ENCODE data around the gene SMURF2.

The SMURF2 gene

DNA sequence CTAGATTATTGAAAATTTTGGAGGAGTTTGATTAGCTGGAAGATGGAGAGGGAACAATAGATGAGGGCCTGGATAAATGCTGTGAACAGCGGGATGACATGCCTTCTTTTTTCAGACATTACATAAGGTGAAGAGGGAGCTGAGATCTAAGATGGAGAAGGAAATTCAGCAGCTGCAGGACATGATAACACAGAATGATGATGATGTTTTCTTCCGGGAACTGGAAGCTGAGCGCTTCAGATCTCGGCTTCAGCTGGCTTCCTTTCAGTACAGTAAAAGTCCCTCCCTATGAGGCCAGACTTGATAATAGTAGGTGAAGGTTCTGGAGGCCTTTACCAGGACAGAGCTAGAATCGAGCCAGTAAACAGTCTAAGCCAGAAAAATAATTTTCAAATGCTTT lies 124.6 kb downstream of the SMURF2 start:
- TF ChIP-seq, protein P1, sequence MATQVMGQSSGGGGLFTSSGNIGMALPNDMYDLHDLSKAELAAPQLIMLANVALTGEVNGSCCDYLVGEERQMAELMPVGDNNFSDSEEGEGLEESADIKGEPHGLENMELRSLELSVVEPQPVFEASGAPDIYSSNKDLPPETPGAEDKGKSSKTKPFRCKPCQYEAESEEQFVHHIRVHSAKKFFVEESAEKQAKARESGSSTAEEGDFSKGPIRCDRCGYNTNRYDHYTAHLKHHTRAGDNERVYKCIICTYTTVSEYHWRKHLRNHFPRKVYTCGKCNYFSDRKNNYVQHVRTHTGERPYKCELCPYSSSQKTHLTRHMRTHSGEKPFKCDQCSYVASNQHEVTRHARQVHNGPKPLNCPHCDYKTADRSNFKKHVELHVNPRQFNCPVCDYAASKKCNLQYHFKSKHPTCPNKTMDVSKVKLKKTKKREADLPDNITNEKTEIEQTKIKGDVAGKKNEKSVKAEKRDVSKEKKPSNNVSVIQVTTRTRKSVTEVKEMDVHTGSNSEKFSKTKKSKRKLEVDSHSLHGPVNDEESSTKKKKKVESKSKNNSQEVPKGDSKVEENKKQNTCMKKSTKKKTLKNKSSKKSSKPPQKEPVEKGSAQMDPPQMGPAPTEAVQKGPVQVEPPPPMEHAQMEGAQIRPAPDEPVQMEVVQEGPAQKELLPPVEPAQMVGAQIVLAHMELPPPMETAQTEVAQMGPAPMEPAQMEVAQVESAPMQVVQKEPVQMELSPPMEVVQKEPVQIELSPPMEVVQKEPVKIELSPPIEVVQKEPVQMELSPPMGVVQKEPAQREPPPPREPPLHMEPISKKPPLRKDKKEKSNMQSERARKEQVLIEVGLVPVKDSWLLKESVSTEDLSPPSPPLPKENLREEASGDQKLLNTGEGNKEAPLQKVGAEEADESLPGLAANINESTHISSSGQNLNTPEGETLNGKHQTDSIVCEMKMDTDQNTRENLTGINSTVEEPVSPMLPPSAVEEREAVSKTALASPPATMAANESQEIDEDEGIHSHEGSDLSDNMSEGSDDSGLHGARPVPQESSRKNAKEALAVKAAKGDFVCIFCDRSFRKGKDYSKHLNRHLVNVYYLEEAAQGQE (IDR thresholded peaks at IDR 0.05; ENCODE audit: insufficient read depth in 1 of 2, low read depth in 2 of 2, low read length in 2 of 2): no peak
- TF ChIP-seq SIN3A (IDR thresholded peaks at IDR 0.05; ENCODE audit: borderline replicate concordance, insufficient read depth, low read length): no peak
- no peak for TF ChIP-seq FOXP2 (optimal IDR thresholded peaks at IDR 0.05; ENCODE audit: borderline replicate concordance, extremely low read depth, extremely low read length, insufficient read depth)
- no peak for TF ChIP-seq TAF1 (IDR thresholded peaks at IDR 0.05; ENCODE audit: borderline replicate concordance, insufficient read depth, low read length)
- no peak for TF ChIP-seq POLR2AphosphoS5 (IDR thresholded peaks at IDR 0.05; ENCODE audit: low read depth, low read length)

- no peak for TF ChIP-seq SIN3A (IDR thresholded peaks at IDR 0.05; ENCODE audit: borderline replicate concordance, insufficient read depth, low read length)
- TF ChIP-seq FOXP2 (optimal IDR thresholded peaks at IDR 0.05; ENCODE audit: borderline replicate concordance, extremely low read depth, extremely low read length, insufficient read depth): no peak
These were observed 125.2 kb downstream of the SMURF2 start for GRCh38 chr17:64536913-64537312.

DNA sequence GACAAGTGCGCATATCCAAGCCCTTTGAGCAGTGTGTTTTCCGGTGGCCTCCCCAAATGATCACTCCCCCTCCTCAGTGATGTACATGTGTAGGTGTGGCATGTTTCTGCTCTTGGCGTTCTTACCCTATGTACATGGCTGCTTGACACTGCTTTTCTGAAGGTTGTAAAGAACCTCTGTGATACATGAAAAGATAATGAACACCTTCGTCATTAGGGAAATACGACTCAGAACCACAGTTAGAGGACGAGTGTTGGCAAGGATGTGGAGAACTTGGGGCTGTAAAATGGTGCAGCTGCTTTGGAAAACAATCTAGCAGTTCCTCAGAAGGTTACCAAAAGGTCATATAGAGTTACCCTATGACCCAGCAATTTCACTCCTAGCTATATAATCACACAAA lies 126.8 kb downstream of the SMURF2 start:
- TF ChIP-seq POLR2AphosphoS5 (IDR thresholded peaks at IDR 0.05; ENCODE audit: low read depth, low read length) (no peak), SIN3A (IDR thresholded peaks at IDR 0.05; ENCODE audit: borderline replicate concordance, insufficient read depth, low read length) (no peak), TAF1 (IDR thresholded peaks at IDR 0.05; ENCODE audit: borderline replicate concordance, insufficient read depth, low read length) (no peak), FOXP2 (optimal IDR thresholded peaks at IDR 0.05; ENCODE audit: borderline replicate concordance, extremely low read depth, extremely low read length, insufficient read depth) (no peak)
- TF ChIP-seq, protein P1 (IDR thresholded peaks at IDR 0.05; ENCODE audit: insufficient read depth in 1 of 2, low read depth in 2 of 2, low read length in 2 of 2): no peak

GRCh38 chr17:64534187-64534586 lies 127.9 kb downstream of the SMURF2 start:
- TF ChIP-seq TAF1 (IDR thresholded peaks at IDR 0.05; ENCODE audit: borderline replicate concordance, insufficient read depth, low read length) (no peak), POLR2AphosphoS5 (IDR thresholded peaks at IDR 0.05; ENCODE audit: low read depth, low read length) (no peak), FOXP2 (optimal IDR thresholded peaks at IDR 0.05; ENCODE audit: borderline replicate concordance, extremely low read depth, extremely low read length, insufficient read depth) (no peak), SIN3A (IDR thresholded peaks at IDR 0.05; ENCODE audit: borderline replicate concordance, insufficient read depth, low read length) (no peak)
- TF ChIP-seq, protein P1 (IDR thresholded peaks at IDR 0.05; ENCODE audit: insufficient read depth in 1 of 2, low read depth in 2 of 2, low read length in 2 of 2): no peak

GRCh38 chr17:64533784-64534183 lies 128.3 kb downstream of the SMURF2 start:
- TF ChIP-seq, protein P1 (IDR thresholded peaks at IDR 0.05; ENCODE audit: insufficient read depth in 1 of 2, low read depth in 2 of 2, low read length in 2 of 2): no peak
- TF ChIP-seq POLR2AphosphoS5 (IDR thresholded peaks at IDR 0.05; ENCODE audit: low read depth, low read length) (no peak), SIN3A (IDR thresholded peaks at IDR 0.05; ENCODE audit: borderline replicate concordance, insufficient read depth, low read length) (no peak), TAF1 (IDR thresholded peaks at IDR 0.05; ENCODE audit: borderline replicate concordance, insufficient read depth, low read length) (no peak), FOXP2 (optimal IDR thresholded peaks at IDR 0.05; ENCODE audit: borderline replicate concordance, extremely low read depth, extremely low read length, insufficient read depth) (no peak)
